Measurements from ENCODE around the gene RGL3. TPM values are rescaled to one million over a fixed set of nuclear protein-coding genes. Genes with fewer than 3 reads are reported as not detected.
"Not testable (repeated sequence)": the region's sequence is repeated elsewhere in the genome, so short reads cannot be mapped to it uniquely, and the experiment has no call there.

The RGL3 gene
- total RNA-seq, 1 donor from 2014 or later = 1.8 TPM

- DNase-seq = no peak
Observed at GRCh38 chr19:11382898-11383705, 36.0 kb downstream of the RGL3 start.

GRCh38 chr19:11380653-11381537 is 38.2 kb downstream of the RGL3 start:
- DNase-seq = peak; percentile 94

GRCh38 chr19:11379857-11380350 is 39.2 kb downstream of the RGL3 start:
- DNase-seq = no peak

GRCh38 chr19:11379269-11379845 is 39.8 kb downstream of the RGL3 start:
- not testable (repeated sequence) for DNase-seq

- DNase-seq = no peak
Observed at GRCh38 chr19:11378319-11379189, 40.6 kb downstream of the RGL3 start.

GRCh38 chr19:11377756-11378155 is 41.4 kb downstream of the RGL3 start:
- DNase-seq = no peak

- no peak for DNase-seq
Observed at GRCh38 chr19:11377237-11377636, 41.9 kb downstream of the RGL3 start.

GRCh38 chr19:11375143-11375948 is 43.8 kb downstream of the RGL3 start:
- no peak for DNase-seq

GRCh38 chr19:11374433-11375142 is 44.5 kb downstream of the RGL3 start, which contains the start of gene SWSAP1:
TSS of gene SWSAP1 (plus strand) at chr19:11374666. CDS start at chr19:11374681, 15 bp downstream.
- DNase-seq = peak; percentile 99

- DNase-seq = no peak
Observed at GRCh38 chr19:11373885-11374432, 45.2 kb downstream of the RGL3 start.

- no peak for DNase-seq
Observed at GRCh38 chr19:11373166-11373884, 45.8 kb downstream of the RGL3 start.

- DNase-seq = no peak
Observed at GRCh38 chr19:11370744-11371143, 48.4 kb downstream of the RGL3 start.

- DNase-seq = no peak
Observed at GRCh38 chr19:11367528-11367927, 51.6 kb downstream of the RGL3 start.

- no peak for DNase-seq
Observed at GRCh38 chr19:11365557-11366117, 53.5 kb downstream of the RGL3 start.

GRCh38 chr19:11364935-11365334 is 54.2 kb downstream of the RGL3 start:
- DNase-seq = no peak

GRCh38 chr19:11364296-11364904 is 54.7 kb downstream of the RGL3 start:
- no peak for DNase-seq

- no peak for DNase-seq
Observed at GRCh38 chr19:11363881-11364280, 55.2 kb downstream of the RGL3 start.

Data from skin of body (tissue), 2 donors.